Activated CD8-positive, alpha-beta memory T cell treated with anti-CD3 and anti-CD28 coated beads, Interleukin-2, amount 10 ng/mL, durations not matched to agents 7 days and 5 days (primary cell): ENCODE results near the gene COX19. TPM values are rescaled to one million over a fixed set of nuclear protein-coding genes. Genes with fewer than 3 reads are reported as not detected.

Experiments used
- ATAC-seq: fragments of 150-1000 bp; cut with Tn5 transposase; one replicate; pipeline ENCODE4 v1.10.0; 2021; ENCODE audit warnings: moderate library complexity
- CTCF ChIA-PET: fragments of 350-600 bp; sonication (Branson Sonifier 250); formaldehyde crosslinking; loops from one replicate; lab custom pipeline; 2021; ENCODE audit warnings: antibody characterized with exemption; lab: Charles Lee
- DNase-seq: peaks from one replicate; pipeline ENCODE4 v3.0.0-alpha.2; 2020
- H3K27ac Mint-ChIP-seq: one replicate; pipeline ENCODE4 v1.8.0; 2021; ENCODE audit warnings: mild to moderate bottlenecking, mixed read lengths
- H3K27me3 Mint-ChIP-seq: one replicate; pipeline ENCODE4 v1.8.0; 2021; ENCODE audit warnings: mixed read lengths
- H3K36me3 Mint-ChIP-seq: one replicate; pipeline ENCODE4 v1.8.0; 2021; ENCODE audit warnings: mild to moderate bottlenecking, mixed read lengths
- H3K4me1 Mint-ChIP-seq: one replicate; pipeline ENCODE4 v1.8.0; 2021; ENCODE audit warnings: mixed read lengths
- H3K4me3 Mint-ChIP-seq: one replicate; pipeline ENCODE4 v1.8.0; 2021; ENCODE audit warnings: mild to moderate bottlenecking, moderate library complexity, mixed read lengths
- H3K9me3 Mint-ChIP-seq: one replicate; pipeline ENCODE4 v1.8.0; 2022; ENCODE audit warnings: low read depth, mixed read lengths
- total RNA-seq, 2 experiments: library from RNA; stranded (reverse); gene quantifications; one replicate each; pipeline ENCODE4 v1.2.3, GENCODE V29; 2021

COX19 gene
- total RNA-seq, 2 experiments from 2014 or later: 18.7 to 18.9 TPM

- Mint-ChIP-seq H3K9me3 (no peaks in the 10 kb centered on the region), H3K27me3 (no peaks in the 10 kb centered on the region), H3K36me3 (peaks cover 15% of the 10 kb centered on the region), H3K27ac (no peak overlapping the region), H3K4me1 (peaks cover 4% of the 10 kb centered on the region), H3K4me3 (no peak overlapping the region)
- no peak for DNase-seq
- CTCF ChIA-PET: interaction anchor here (2.6 kb wide), 1 partner anchor 24 kb away, joined by 11 read pairs; no protein-coding TSS in a partner anchor
- ATAC-seq: no peak
Observed at GRCh38 chr7:1016577-1017531, 41.5 kb upstream of the COX19 start.

- DNase-seq (no peak), ATAC-seq (no peak)
- Mint-ChIP-seq H3K27ac (no peak overlapping the region), H3K9me3 (no peaks in the 10 kb centered on the region), H3K4me3 (no peak overlapping the region), H3K36me3 (peaks cover 8% of the 10 kb centered on the region), H3K4me1 (peaks cover 7% of the 10 kb centered on the region), H3K27me3 (no peaks in the 10 kb centered on the region)
- CTCF ChIA-PET: no interaction called here
Observed at GRCh38 chr7:1015196-1016121, 40.1 kb upstream of the COX19 start.

- ATAC-seq (no peak), DNase-seq (no peak)
- no peak overlapping the region for H3K4me3 Mint-ChIP-seq
- H3K36me3 Mint-ChIP-seq: peaks cover 9% of the 10 kb centered on the region
- peaks cover 7% of the 10 kb centered on the region for H3K4me1 Mint-ChIP-seq
- no peak overlapping the region for H3K27ac Mint-ChIP-seq
- H3K27me3 Mint-ChIP-seq: no peaks in the 10 kb centered on the region
- no peaks in the 10 kb centered on the region for H3K9me3 Mint-ChIP-seq
- CTCF ChIA-PET: interaction anchor here (0.7 kb wide), 1 partner anchor 22 kb away, joined by 3 read pairs; no protein-coding TSS in a partner anchor
Observed at GRCh38 chr7:1014681-1015080, 39.3 kb upstream of the COX19 start.

- no peaks in the 10 kb centered on the region for H3K9me3 Mint-ChIP-seq
- H3K27me3 Mint-ChIP-seq: no peaks in the 10 kb centered on the region
- H3K4me3 Mint-ChIP-seq: no peak overlapping the region
- H3K36me3 Mint-ChIP-seq: peaks cover 16% of the 10 kb centered on the region
- ATAC-seq (no peak), DNase-seq (no peak)
- H3K27ac Mint-ChIP-seq: no peak overlapping the region
- H3K4me1 Mint-ChIP-seq: peaks cover 7% of the 10 kb centered on the region
- CTCF ChIA-PET: no interaction called here
Observed at GRCh38 chr7:1013581-1013980, 38.2 kb upstream of the COX19 start.

GRCh38 chr7:1012716-1013095 is 37.4 kb upstream of the COX19 start:
- Mint-ChIP-seq H3K27me3 (no peaks in the 10 kb centered on the region), H3K9me3 (no peaks in the 10 kb centered on the region), H3K4me1 (peaks cover 3% of the 10 kb centered on the region), H3K4me3 (no peak overlapping the region), H3K27ac (no peak overlapping the region), H3K36me3 (peaks cover 8% of the 10 kb centered on the region)
- no peak for ATAC-seq
- CTCF ChIA-PET: interaction anchor here (2.0 kb wide), 1 partner anchor 20 kb away, joined by 10 read pairs; no protein-coding TSS in a partner anchor
- DNase-seq: no peak

- CTCF ChIA-PET: interaction anchor here (2.0 kb wide), 1 partner anchor 19 kb away, joined by 10 read pairs; no protein-coding TSS in a partner anchor
Observed at GRCh38 chr7:1012004-1012715, 36.8 kb upstream of the COX19 start.

GRCh38 chr7:1011297-1012003 is 36.1 kb upstream of the COX19 start:
- Mint-ChIP-seq H3K27ac (peak overlapping the region; percentile 67), H3K36me3 (peaks cover 8% of the 10 kb centered on the region), H3K4me3 (no peak overlapping the region), H3K27me3 (no peaks in the 10 kb centered on the region), H3K4me1 (peaks cover 3% of the 10 kb centered on the region), H3K9me3 (no peaks in the 10 kb centered on the region)
- ATAC-seq: no peak
- CTCF ChIA-PET: interaction anchor here (2.0 kb wide), 1 partner anchor 18 kb away, joined by 10 read pairs; no protein-coding TSS in a partner anchor
- DNase-seq: no peak

More at GRCh38 chr7:1012004-1012715, 36.8 kb upstream of the COX19 start:
- H3K4me3 Mint-ChIP-seq: no peak overlapping the region
- peaks cover 8% of the 10 kb centered on the region for H3K36me3 Mint-ChIP-seq
- no peak for DNase-seq
- no peaks in the 10 kb centered on the region for H3K9me3 Mint-ChIP-seq
- H3K27ac Mint-ChIP-seq: no peak overlapping the region
- H3K27me3 Mint-ChIP-seq: no peaks in the 10 kb centered on the region
- peaks cover 3% of the 10 kb centered on the region for H3K4me1 Mint-ChIP-seq
- peak; percentile 35 for ATAC-seq

- Mint-ChIP-seq H3K9me3 (no peaks in the 10 kb centered on the region), H3K4me1 (peaks cover 3% of the 10 kb centered on the region), H3K27me3 (no peaks in the 10 kb centered on the region), H3K27ac (no peak overlapping the region), H3K4me3 (no peak overlapping the region), H3K36me3 (peaks cover 8% of the 10 kb centered on the region)
- no peak for ATAC-seq
- no peak for DNase-seq
- CTCF ChIA-PET: no interaction called here
Observed at GRCh38 chr7:1010226-1010625, 34.9 kb upstream of the COX19 start.

- CTCF ChIA-PET: no interaction called here
- Mint-ChIP-seq H3K4me1 (peaks cover 3% of the 10 kb centered on the region), H3K9me3 (no peaks in the 10 kb centered on the region), H3K27me3 (no peaks in the 10 kb centered on the region), H3K4me3 (no peak overlapping the region), H3K36me3 (peaks cover 8% of the 10 kb centered on the region), H3K27ac (no peak overlapping the region)
- ATAC-seq (no peak), DNase-seq (no peak)
Observed at GRCh38 chr7:1009747-1010146, 34.4 kb upstream of the COX19 start.

- no peak for ATAC-seq
- CTCF ChIA-PET: interaction anchor here (2.0 kb wide), 1 partner anchor 16 kb away, joined by 9 read pairs; no protein-coding TSS in a partner anchor
- Mint-ChIP-seq H3K36me3 (peaks cover 8% of the 10 kb centered on the region), H3K9me3 (no peaks in the 10 kb centered on the region), H3K4me3 (no peak overlapping the region), H3K27me3 (no peaks in the 10 kb centered on the region), H3K27ac (no peak overlapping the region), H3K4me1 (peaks cover 3% of the 10 kb centered on the region)
- DNase-seq: no peak
Observed at GRCh38 chr7:1008733-1009363, 33.5 kb upstream of the COX19 start.

GRCh38 chr7:1007901-1008300 is 32.6 kb upstream of the COX19 start:
- Mint-ChIP-seq H3K9me3 (no peaks in the 10 kb centered on the region), H3K27ac (no peak overlapping the region), H3K36me3 (peaks cover 8% of the 10 kb centered on the region), H3K4me1 (peaks cover 3% of the 10 kb centered on the region), H3K27me3 (no peaks in the 10 kb centered on the region), H3K4me3 (no peak overlapping the region)
- no peak for ATAC-seq
- no peak for DNase-seq
- CTCF ChIA-PET: interaction anchor here (2.0 kb wide), 1 partner anchor 15 kb away, joined by 9 read pairs; no protein-coding TSS in a partner anchor

GRCh38 chr7:1005303-1005702 is 30.0 kb upstream of the COX19 start:
- Mint-ChIP-seq H3K4me3 (no peak overlapping the region), H3K4me1 (no peaks in the 10 kb centered on the region), H3K9me3 (no peaks in the 10 kb centered on the region), H3K36me3 (peaks cover 8% of the 10 kb centered on the region), H3K27me3 (no peaks in the 10 kb centered on the region), H3K27ac (no peak overlapping the region)
- CTCF ChIA-PET: interaction anchor here (1.1 to 1.7 kb wide), 2 partner anchors 11 to 12 kb away, joined by 3 to 6 read pairs; no protein-coding TSS in a partner anchor
- DNase-seq (no peak), ATAC-seq (no peak)
